Nephron progenitor cell (in vitro differentiated cells): Measurements from ENCODE around the gene LRRC27.
"Not testable (repeated sequence)": the region's sequence is repeated elsewhere in the genome, so short reads cannot be mapped to it uniquely, and the experiment has no call there.

Experiments used
- DNase-seq: peaks from one replicate; pipeline ENCODE4 v3.0.0; 2021
- H3K27ac Mint-ChIP-seq: 2 replicates; pipeline ENCODE4 v1.8.0; 2021; ENCODE audit warnings: mild to moderate bottlenecking, moderate library complexity, mixed read lengths
- H3K27me3 Mint-ChIP-seq: 2 replicates; pipeline ENCODE4 v1.8.0; 2021; ENCODE audit warnings: mild to moderate bottlenecking, low read depth, mixed read lengths; ENCODE audit not compliant: poor library complexity
- H3K36me3 Mint-ChIP-seq: 2 replicates; pipeline ENCODE4 v1.8.0; 2021; ENCODE audit warnings: low read depth, mixed read lengths
- H3K4me1 Mint-ChIP-seq: 2 replicates; pipeline ENCODE4 v1.8.0; 2021; ENCODE audit warnings: mixed read lengths
- H3K4me3 Mint-ChIP-seq: 2 replicates; pipeline ENCODE4 v1.8.0; 2021; ENCODE audit warnings: mild to moderate bottlenecking, moderate library complexity, mixed read lengths
- H3K9me3 Mint-ChIP-seq: 2 replicates; pipeline ENCODE4 v1.8.0; 2021; ENCODE audit warnings: mild to moderate bottlenecking, moderate library complexity, mixed read lengths
- TF ChIP-seq, protein P1 (sequence below): fragments of 200-600 bp; sonication (generic); IDR thresholded peaks from 2 replicates; pipeline ENCODE4 v1.5.0; 2021; ENCODE audit warnings: antibody characterized with exemption

Gene LRRC27

DNA sequence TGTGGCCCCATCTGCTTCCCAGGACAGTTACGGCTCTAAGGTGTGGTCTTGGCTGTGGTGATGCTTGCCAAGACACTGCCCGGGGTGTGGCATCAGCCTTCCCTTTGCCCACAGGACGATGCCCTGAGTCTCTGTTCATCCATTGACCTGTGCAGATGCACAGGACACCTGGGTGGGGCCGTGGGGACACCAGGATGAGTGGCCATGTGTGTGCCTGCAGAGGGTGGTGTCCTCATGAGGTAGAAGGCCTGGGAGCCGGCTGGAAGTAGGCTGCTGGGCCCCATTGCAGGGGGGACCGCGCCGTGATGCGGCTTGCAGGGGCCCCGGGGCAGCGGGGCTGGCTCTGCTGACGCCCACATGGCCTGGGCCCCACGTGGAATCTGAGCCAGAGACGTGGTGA, 42.6 kb downstream of the LRRC27 start:
- Mint-ChIP-seq H3K36me3 (peaks cover 25% of the 10 kb centered on the region), H3K4me1 (peaks cover 46% of the 10 kb centered on the region), H3K9me3 (peaks cover 15% of the 10 kb centered on the region), H3K4me3 (no peak overlapping the region), H3K27ac (no peak overlapping the region), H3K27me3 (peaks cover 11% of the 10 kb centered on the region)
- TF ChIP-seq, protein P1, sequence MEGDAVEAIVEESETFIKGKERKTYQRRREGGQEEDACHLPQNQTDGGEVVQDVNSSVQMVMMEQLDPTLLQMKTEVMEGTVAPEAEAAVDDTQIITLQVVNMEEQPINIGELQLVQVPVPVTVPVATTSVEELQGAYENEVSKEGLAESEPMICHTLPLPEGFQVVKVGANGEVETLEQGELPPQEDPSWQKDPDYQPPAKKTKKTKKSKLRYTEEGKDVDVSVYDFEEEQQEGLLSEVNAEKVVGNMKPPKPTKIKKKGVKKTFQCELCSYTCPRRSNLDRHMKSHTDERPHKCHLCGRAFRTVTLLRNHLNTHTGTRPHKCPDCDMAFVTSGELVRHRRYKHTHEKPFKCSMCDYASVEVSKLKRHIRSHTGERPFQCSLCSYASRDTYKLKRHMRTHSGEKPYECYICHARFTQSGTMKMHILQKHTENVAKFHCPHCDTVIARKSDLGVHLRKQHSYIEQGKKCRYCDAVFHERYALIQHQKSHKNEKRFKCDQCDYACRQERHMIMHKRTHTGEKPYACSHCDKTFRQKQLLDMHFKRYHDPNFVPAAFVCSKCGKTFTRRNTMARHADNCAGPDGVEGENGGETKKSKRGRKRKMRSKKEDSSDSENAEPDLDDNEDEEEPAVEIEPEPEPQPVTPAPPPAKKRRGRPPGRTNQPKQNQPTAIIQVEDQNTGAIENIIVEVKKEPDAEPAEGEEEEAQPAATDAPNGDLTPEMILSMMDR, result no peak
- DNase-seq, result no peak

DNA sequence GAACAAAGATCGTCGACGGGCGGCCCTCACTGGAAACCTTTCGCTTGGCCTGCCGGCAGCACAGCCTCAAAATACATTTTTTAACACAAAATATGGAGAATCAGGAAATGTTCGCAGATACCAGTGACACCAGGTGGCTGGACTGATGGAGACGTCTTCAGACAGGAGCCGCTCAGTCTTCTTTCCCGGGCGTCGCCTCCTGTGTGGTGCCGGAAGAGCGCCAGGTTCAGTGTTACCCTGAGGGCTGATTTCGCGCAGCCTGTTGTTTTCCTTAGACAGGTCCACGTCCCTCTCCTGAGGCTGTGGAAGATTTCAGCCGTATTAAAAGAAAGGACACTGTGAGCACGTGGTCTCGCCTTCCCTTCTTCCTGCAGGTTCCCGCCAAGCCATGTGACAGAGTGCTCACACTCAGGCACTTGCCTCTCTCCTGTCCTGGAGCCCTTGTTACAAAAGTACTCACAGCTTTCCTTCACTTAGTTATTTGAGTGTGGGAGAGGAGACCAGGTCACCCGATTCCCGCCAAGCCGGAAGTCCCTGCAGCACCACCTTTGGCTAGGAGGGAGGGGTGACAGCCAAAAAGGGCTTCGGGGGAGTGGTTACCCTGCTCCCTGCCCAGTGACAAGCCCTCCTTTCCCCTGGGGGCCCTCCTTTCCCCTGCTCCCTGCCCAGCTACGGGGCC, 43.3 kb downstream of the LRRC27 start:
- Mint-ChIP-seq H3K4me1 (peaks cover 46% of the 10 kb centered on the region), H3K27ac (peak overlapping the region; percentile 78), H3K9me3 (peaks cover 15% of the 10 kb centered on the region), H3K36me3 (peaks cover 26% of the 10 kb centered on the region), H3K27me3 (peaks cover 11% of the 10 kb centered on the region), H3K4me3 (no peak overlapping the region)
- DNase-seq, result no peak
- TF ChIP-seq, protein P1, result no peak

DNA sequence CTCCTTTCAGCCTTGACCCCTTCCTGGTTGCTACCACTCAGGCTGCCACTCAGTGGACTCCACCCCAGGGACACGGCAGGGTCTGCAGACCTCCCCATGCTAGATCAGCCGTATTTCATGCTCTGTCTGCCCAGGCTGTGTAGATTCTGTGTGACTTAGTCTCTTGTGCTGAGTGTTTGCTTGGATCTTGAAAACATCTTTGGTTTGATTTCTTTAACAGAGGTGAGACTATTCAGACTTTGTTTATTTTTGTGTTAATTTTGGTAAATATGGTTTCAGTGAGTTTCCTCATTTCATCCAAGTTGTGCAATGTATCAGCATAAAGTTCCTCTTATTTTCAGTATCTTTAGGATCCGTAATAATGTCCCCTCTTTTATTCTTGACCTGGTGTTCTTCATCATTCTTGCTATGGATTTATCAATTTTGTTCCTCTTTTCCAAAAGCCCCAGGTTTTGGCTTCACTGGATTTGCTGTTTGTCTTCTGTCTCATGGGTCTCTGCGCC, 43.9 kb downstream of the LRRC27 start:
- Mint-ChIP-seq H3K4me3 (no peak overlapping the region), H3K4me1 (peaks cover 46% of the 10 kb centered on the region), H3K36me3 (peaks cover 26% of the 10 kb centered on the region), H3K9me3 (peaks cover 15% of the 10 kb centered on the region), H3K27ac (no peak overlapping the region), H3K27me3 (peaks cover 7% of the 10 kb centered on the region)
- DNase-seq, result no peak
- TF ChIP-seq, protein P1, result no peak

DNA sequence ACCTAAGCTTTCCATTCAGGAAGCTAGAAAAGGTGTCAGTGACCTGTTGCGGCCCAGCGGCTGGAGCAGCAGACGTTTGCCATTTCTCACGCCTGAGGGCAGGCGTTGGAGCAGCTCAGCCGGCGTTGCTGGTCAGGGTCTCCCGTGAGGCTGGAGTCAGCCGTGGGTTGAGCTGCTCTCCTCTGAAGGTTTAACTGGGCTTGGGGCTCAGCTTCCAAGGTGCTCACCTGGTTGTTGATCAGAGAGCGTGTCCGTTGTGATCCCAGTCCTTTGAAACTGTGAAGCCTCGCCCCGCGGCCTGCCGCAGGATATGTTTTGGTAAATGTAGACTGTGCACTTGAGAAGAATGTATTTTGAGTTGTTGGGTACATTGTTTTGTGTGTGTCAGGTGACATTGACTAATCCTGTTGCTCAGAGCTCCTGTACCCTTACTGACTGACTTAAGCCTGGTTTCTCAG, 44.4 kb downstream of the LRRC27 start:
- Mint-ChIP-seq H3K27me3 (peaks cover 7% of the 10 kb centered on the region), H3K4me1 (peaks cover 46% of the 10 kb centered on the region), H3K36me3 (peaks cover 28% of the 10 kb centered on the region), H3K27ac (no peak overlapping the region), H3K4me3 (no peak overlapping the region), H3K9me3 (peaks cover 16% of the 10 kb centered on the region)
- DNase-seq, result no peak
- TF ChIP-seq, protein P1, result no peak

DNA sequence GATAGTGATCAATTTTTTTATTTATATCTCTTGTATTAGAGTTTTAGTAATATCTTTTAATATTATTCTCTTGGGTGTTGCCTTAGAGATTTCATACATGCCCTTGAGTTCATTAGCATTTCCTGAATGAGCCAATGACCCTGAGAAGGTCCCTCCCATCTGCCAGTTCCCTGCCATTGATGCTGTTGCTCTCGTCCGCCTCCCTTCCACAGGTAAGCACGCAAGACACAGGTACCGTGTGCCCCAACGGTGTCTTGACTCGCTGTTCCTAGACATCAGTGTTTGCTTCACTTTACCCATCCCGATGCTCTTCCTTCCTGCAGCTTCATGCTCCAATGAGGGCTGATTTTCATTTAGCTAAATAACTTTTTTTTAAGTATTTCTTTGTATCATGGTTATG, 45.3 kb downstream of the LRRC27 start:
- TF ChIP-seq, protein P1, result no peak
- DNase-seq, result no peak
- H3K9me3 Mint-ChIP-seq, result peaks cover 23% of the 10 kb centered on the region

DNA sequence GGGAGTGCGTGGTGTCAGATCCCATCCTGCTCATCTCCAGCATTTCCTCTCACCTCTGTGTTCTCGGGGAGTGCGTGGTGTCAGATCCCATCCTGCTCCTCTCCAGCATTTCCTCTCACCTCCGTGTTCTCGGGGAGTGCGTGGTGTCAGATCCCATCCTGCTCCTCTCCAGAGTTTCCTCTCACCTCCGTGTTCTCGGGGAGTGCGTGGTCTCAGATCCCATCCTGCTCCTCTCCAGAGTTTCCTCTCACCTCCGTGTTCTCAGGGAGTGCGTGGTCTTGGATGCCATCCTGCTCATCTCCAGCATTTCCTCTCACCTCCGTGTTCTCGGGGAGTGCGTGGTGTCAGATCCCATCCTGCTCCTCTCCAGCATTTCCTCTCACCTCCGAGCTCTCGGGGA, 47.0 kb downstream of the LRRC27 start:
- H3K4me3 Mint-ChIP-seq, H3K27ac Mint-ChIP-seq, DNase-seq: not testable (repeated sequence)
- Mint-ChIP-seq H3K27me3 (peaks cover 12% of the 10 kb centered on the region), H3K36me3 (peaks cover 37% of the 10 kb centered on the region), H3K9me3 (peaks cover 25% of the 10 kb centered on the region), H3K4me1 (peaks cover 54% of the 10 kb centered on the region)

More for the DNA sequence above, 45.3 kb downstream of the LRRC27 start:
- peaks cover 33% of the 10 kb centered on the region for H3K36me3 Mint-ChIP-seq
- H3K27ac Mint-ChIP-seq, result no peak overlapping the region
- no peak overlapping the region for H3K4me3 Mint-ChIP-seq
- H3K27me3 Mint-ChIP-seq, result peaks cover 12% of the 10 kb centered on the region
- peaks cover 49% of the 10 kb centered on the region for H3K4me1 Mint-ChIP-seq

DNA sequence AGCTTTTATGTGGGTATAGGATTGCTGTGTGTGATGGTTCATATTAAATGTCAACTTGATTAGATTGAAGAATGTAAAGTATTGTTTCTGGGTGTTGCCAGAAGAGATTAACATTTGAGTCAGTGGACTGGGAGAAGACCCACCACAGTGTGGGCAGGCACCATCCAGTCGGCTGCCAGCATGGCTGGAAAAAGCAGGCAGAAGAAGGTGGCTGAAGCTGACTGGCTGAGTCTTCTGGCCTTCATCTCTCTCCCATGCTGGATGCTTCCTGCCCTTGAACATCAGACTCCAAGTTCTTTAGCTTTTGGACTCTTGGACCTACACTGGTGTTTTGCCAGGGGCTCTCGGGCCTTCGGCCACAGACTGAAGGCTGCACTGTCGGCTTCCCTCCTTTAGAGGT, 49.0 kb downstream of the LRRC27 start:
- Mint-ChIP-seq H3K9me3 (peaks cover 25% of the 10 kb centered on the region), H3K4me1 (peaks cover 55% of the 10 kb centered on the region), H3K36me3 (peaks cover 32% of the 10 kb centered on the region)
- not testable (repeated sequence) for H3K4me3 Mint-ChIP-seq, H3K27ac Mint-ChIP-seq, H3K27me3 Mint-ChIP-seq, DNase-seq
